ENCODE data around the gene SUCO.

The SUCO gene

GRCh38 chr1:172630056-172630818 lies 97.3 kb downstream of the SUCO start:
- DNase-seq (ENCODE audit: low spot score), result no peak
- TF ChIP-seq CTCF (IDR thresholded peaks at IDR 0.05; ENCODE audit: borderline replicate concordance, control extremely low read depth, extremely low read depth, insufficient read depth, missing control alignments), result no peak
- in situ Hi-C loops (cut with MboI; ENCODE audit: low sequenced_read_pairs, unreplicated experiment), result no loop called here

GRCh38 chr1:172630868-172631267 lies 97.9 kb downstream of the SUCO start:
- DNase-seq (ENCODE audit: low spot score), result no peak
- in situ Hi-C loops (cut with MboI; ENCODE audit: low sequenced_read_pairs, unreplicated experiment), result no loop called here

GRCh38 chr1:172637522-172637921 lies 104.6 kb downstream of the SUCO start:
- DNase-seq (ENCODE audit: low spot score), result no peak
- no peak for TF ChIP-seq CTCF (IDR thresholded peaks at IDR 0.05; ENCODE audit: borderline replicate concordance, control extremely low read depth, extremely low read depth, insufficient read depth, missing control alignments)
- in situ Hi-C loops (cut with MboI; ENCODE audit: low sequenced_read_pairs, unreplicated experiment), result no loop called here

More at GRCh38 chr1:172630868-172631267, 97.9 kb downstream of the SUCO start:
- TF ChIP-seq CTCF (IDR thresholded peaks at IDR 0.05; ENCODE audit: borderline replicate concordance, control extremely low read depth, extremely low read depth, insufficient read depth, missing control alignments), result no peak

- in situ Hi-C loops (cut with MboI; ENCODE audit: low sequenced_read_pairs, unreplicated experiment), result no loop called here
- TF ChIP-seq CTCF (IDR thresholded peaks at IDR 0.05; ENCODE audit: borderline replicate concordance, control extremely low read depth, extremely low read depth, insufficient read depth, missing control alignments), result no peak
- no peak for DNase-seq (ENCODE audit: low spot score)
Measured at GRCh38 chr1:172638249-172638648, 105.3 kb downstream of the SUCO start.

- TF ChIP-seq CTCF (IDR thresholded peaks at IDR 0.05; ENCODE audit: borderline replicate concordance, control extremely low read depth, extremely low read depth, insufficient read depth, missing control alignments), result no peak
- DNase-seq (ENCODE audit: low spot score), result no peak
Measured at GRCh38 chr1:172638885-172639831, 106.2 kb downstream of the SUCO start.

GRCh38 chr1:172640111-172640510 lies 107.2 kb downstream of the SUCO start:
- in situ Hi-C loops (cut with MboI; ENCODE audit: low sequenced_read_pairs, unreplicated experiment), result no loop called here
- DNase-seq (ENCODE audit: low spot score), result no peak
- no peak for TF ChIP-seq CTCF (IDR thresholded peaks at IDR 0.05; ENCODE audit: borderline replicate concordance, control extremely low read depth, extremely low read depth, insufficient read depth, missing control alignments)

More at GRCh38 chr1:172638885-172639831, 106.2 kb downstream of the SUCO start:
- in situ Hi-C loops (cut with MboI; ENCODE audit: low sequenced_read_pairs, unreplicated experiment), result no loop called here
